H1 (cell line): ENCODE measurements around the gene AGPS. TPM values are rescaled to one million over a fixed set of nuclear protein-coding genes. Genes with fewer than 3 reads are reported as not detected.

Experiments
- CTCF ChIA-PET: fragments of 300-600 bp; sonication (Branson Sonifier 250); formaldehyde crosslinking; loops from one replicate; lab custom pipeline; 2021; ENCODE audit not compliant: partially characterized antibody; lab: Charles Lee
- POLR2A ChIA-PET: fragments of 300-600 bp; sonication (Branson Sonifier 250); formaldehyde crosslinking; loops from one replicate; lab custom pipeline; 2021; ENCODE audit warnings: inconsistent platforms; ENCODE audit not compliant: partially characterized antibody; lab: Charles Lee
- DNase-seq, 2 experiments: peaks; one replicate each; pipeline versions ENCODE4 v3.0.0 to v3.0.0-alpha.2; 2010 to 2022; ENCODE audit warnings: low spot score in 2 of 2, low read depth in 1 of 2, mixed read lengths in 1 of 2
- FAIRE-seq: peaks from 2 replicates; lab custom pipeline; 2011; peaks lifted over from hg19 to GRCh38; lab: Jason Lieb, UNC
- H2AFZ ChIP-seq: 2 replicates; pipeline ENCODE4 v1.8.1; 2012; ENCODE audit warnings: low read length, inconsistent platforms
- H2AK5ac ChIP-seq: 2 replicates; pipeline ENCODE4 v1.6.1; 2013; ENCODE audit warnings: low read depth, low read length
- H2BK120ac ChIP-seq: replicated peaks from 2 replicates; pipeline ENCODE3; 2013; ENCODE audit warnings: low read depth, low read length, inconsistent platforms
- H2BK12ac ChIP-seq: 2 replicates; pipeline ENCODE4 v1.6.1; 2013; ENCODE audit warnings: low read depth, low read length
- H2BK15ac ChIP-seq: 2 replicates; pipeline ENCODE4 v1.6.1; 2013; ENCODE audit warnings: low read length
- H2BK20ac ChIP-seq: 2 replicates; pipeline ENCODE4 v1.6.1; 2013; ENCODE audit warnings: low read length
- H2BK5ac ChIP-seq: 2 replicates; pipeline ENCODE4 v1.6.1; 2013; ENCODE audit warnings: low read depth, low read length
- H3K14ac ChIP-seq: 2 replicates; pipeline ENCODE4 v1.6.1; 2013; ENCODE audit warnings: inconsistent platforms; ENCODE audit not compliant: insufficient read length
- H3K18ac ChIP-seq: 2 replicates; pipeline ENCODE4 v1.6.1; 2013; ENCODE audit warnings: low read length; ENCODE audit errors: extremely low read depth
- H3K23ac ChIP-seq: 2 replicates; pipeline ENCODE4 v1.6.1; 2013; ENCODE audit warnings: inconsistent platforms; ENCODE audit not compliant: insufficient read length
- H3K23me2 ChIP-seq: 2 replicates; pipeline ENCODE4 v1.6.1; 2013; ENCODE audit warnings: low read depth, low read length
- H3K27ac ChIP-seq: 2 replicates; pipeline ENCODE4 v1.6.1; 2011; ENCODE audit warnings: low read depth, low read length, inconsistent platforms
- H3K27me3 ChIP-seq, 4 experiments: replicated peaks in 1 of 4; 1 replicate in 1 of 4; 2 replicates in 3 of 4; pipeline versions ENCODE4 v1.6.1 to v1.8.1; 2011 to 2013; ENCODE audit warnings: low read length in 3 of 4, mild to moderate bottlenecking in 3 of 4, inconsistent platforms in 2 of 4, mixed read lengths in 2 of 4, moderate library complexity in 1 of 4; ENCODE audit not compliant: control insufficient read depth in 3 of 4, insufficient read depth in 3 of 4; ENCODE audit errors: extremely low read depth in 1 of 4
- H3K36me3 ChIP-seq, 4 experiments: 2 replicates each; pipeline versions ENCODE4 v1.6.1 to v1.8.1; 2011 to 2013; ENCODE audit warnings: mild to moderate bottlenecking in 4 of 4, low read length in 3 of 4, moderate library complexity in 2 of 4, control low read depth in 1 of 4, inconsistent platforms in 1 of 4; ENCODE audit not compliant: insufficient read depth in 4 of 4, control insufficient read depth in 2 of 4
- H3K4ac ChIP-seq: replicated peaks from 2 replicates; pipeline ENCODE3; 2013; ENCODE audit warnings: low read length, low read depth, mixed read lengths, inconsistent platforms; ENCODE audit not compliant: insufficient read length
- H3K4me1 ChIP-seq, 4 experiments: replicated peaks in 1 of 4; 1 replicate in 1 of 4; 2 replicates in 3 of 4; pipeline versions ENCODE4 v1.6.1 to v1.8.1; 2011 to 2013; ENCODE audit warnings: low read length in 3 of 4, inconsistent platforms in 2 of 4, mixed read lengths in 1 of 4; ENCODE audit not compliant: insufficient read depth in 4 of 4, control insufficient read depth in 3 of 4
- H3K4me2 ChIP-seq, 2 experiments: 2 replicates each; pipeline versions ENCODE4 v1.6.1 to v1.8.1; 2011 to 2013; ENCODE audit warnings: low read depth in 2 of 2, low read length in 2 of 2, control low read depth in 1 of 2, inconsistent platforms in 1 of 2, mild to moderate bottlenecking in 1 of 2; ENCODE audit not compliant: insufficient read depth in 1 of 2
- H3K4me3 ChIP-seq, 4 experiments: fragments of 200-600, 300-600 bp in 1 of 4; sonication (generic), shearing (Covaris generic), sonication (Bioruptor Twin) in 1 of 4; 2 replicates each; pipeline versions ENCODE4 v1.5.1 to v1.8.1; 2011 to 2016; ENCODE audit warnings: low read length in 4 of 4, low read depth in 3 of 4, control low read depth in 2 of 4, inconsistent platforms in 2 of 4, mild to moderate bottlenecking in 2 of 4, mixed read lengths in 1 of 4, moderate library complexity in 1 of 4; ENCODE audit not compliant: insufficient read depth in 2 of 4; ENCODE audit errors: extremely low read depth in 1 of 4
- H3K56ac ChIP-seq: replicated peaks from 2 replicates; pipeline ENCODE3; 2013; ENCODE audit warnings: low read depth, mild to moderate bottlenecking, mixed read lengths, low read length, inconsistent platforms; ENCODE audit not compliant: insufficient read length
- H3K79me1 ChIP-seq: 2 replicates; pipeline ENCODE4 v1.6.1; 2013; ENCODE audit warnings: low read depth, low read length, control low read depth
- H3K79me2 ChIP-seq, 2 experiments: 2 replicates each; pipeline versions ENCODE4 v1.6.1 to v1.8.1; 2012 to 2013; ENCODE audit warnings: low read length in 2 of 2, mild to moderate bottlenecking in 2 of 2, inconsistent platforms in 1 of 2; ENCODE audit not compliant: insufficient read depth in 2 of 2, control insufficient read depth in 1 of 2
- H3K9ac ChIP-seq, 4 experiments: replicated peaks in 1 of 4; 1 replicate in 1 of 4; 2 replicates in 3 of 4; pipeline versions ENCODE4 v1.6.1 to v1.8.1; 2011 to 2013; ENCODE audit warnings: low read depth in 3 of 4, low read length in 3 of 4, control low read depth in 2 of 4, mild to moderate bottlenecking in 2 of 4, moderate library complexity in 2 of 4, inconsistent platforms in 1 of 4; ENCODE audit errors: extremely low read depth in 1 of 4
- H3K9me3 ChIP-seq, 2 experiments: 2 replicates each; pipeline versions ENCODE4 v1.6.1 to v1.8.1; 2012 to 2013; ENCODE audit warnings: mild to moderate bottlenecking in 2 of 2, moderate library complexity in 2 of 2, control low read depth in 1 of 2, inconsistent platforms in 1 of 2, low read depth in 1 of 2, low read length in 1 of 2, mixed read lengths in 1 of 2; ENCODE audit not compliant: insufficient read depth in 2 of 2
- H4K20me1 ChIP-seq, 2 experiments: replicated peaks in 1 of 2; 2 replicates each; pipeline versions ENCODE3 to v1.8.1; 2011 to 2013; ENCODE audit warnings: inconsistent platforms in 2 of 2, low read length in 2 of 2, mild to moderate bottlenecking in 1 of 2; ENCODE audit not compliant: insufficient read depth in 2 of 2, control insufficient read depth in 1 of 2
- H4K5ac ChIP-seq: 2 replicates; pipeline ENCODE4 v1.6.1; 2013; ENCODE audit warnings: low read length, low read depth, mixed read lengths, inconsistent platforms; ENCODE audit not compliant: insufficient read length
- H4K8ac ChIP-seq: 2 replicates; pipeline ENCODE4 v1.8.0; 2013; ENCODE audit warnings: mild to moderate bottlenecking, moderate library complexity, low read length, inconsistent platforms; ENCODE audit not compliant: insufficient read depth; ENCODE audit errors: extremely low read depth
- H4K91ac ChIP-seq: replicated peaks from 2 replicates; pipeline ENCODE3; 2013; ENCODE audit warnings: low read length, mixed read lengths, inconsistent platforms; ENCODE audit not compliant: insufficient read length
- BACH1 ChIP-seq: IDR thresholded peaks from 2 replicates; pipeline ENCODE4 v1.6.1; 2012; ENCODE audit warnings: low read length, improper control_type of control experiment
- GABPA ChIP-seq: IDR thresholded peaks from 2 replicates; pipeline ENCODE4 v1.6.1; 2011; ENCODE audit warnings: mild to moderate bottlenecking, low read length, moderate library complexity, borderline replicate concordance; ENCODE audit not compliant: insufficient read depth
- JUND ChIP-seq: IDR thresholded peaks from 2 replicates; pipeline ENCODE4 v1.6.1; 2011; ENCODE audit warnings: mild to moderate bottlenecking, improper control_type of control experiment, low read length
- PHF8 ChIP-seq: fragments of 200-600 bp; sonication (generic); conservative IDR thresholded peaks from 2 replicates; pipeline ENCODE4 v1.7.1; 2012; ENCODE audit warnings: low read depth, mild to moderate bottlenecking, inconsistent platforms, low read length, moderate library complexity
- POLR2AphosphoS5 ChIP-seq: IDR thresholded peaks from 2 replicates; pipeline ENCODE4 v1.6.1; 2011; ENCODE audit warnings: low read depth, low read length
- RBBP5 ChIP-seq: IDR thresholded peaks from 2 replicates; pipeline ENCODE4 v1.7.1; 2012; ENCODE audit warnings: low read depth, mild to moderate bottlenecking, inconsistent platforms, low read length, moderate library complexity, borderline replicate concordance
- SIN3A ChIP-seq, 2 experiments: IDR thresholded peaks in 1 of 2; conservative IDR thresholded peaks in 1 of 2; 2 replicates each; pipeline ENCODE4 v1.6.1; 2011 to 2012; ENCODE audit warnings: low read length in 2 of 2, improper control_type of control experiment in 1 of 2, low read depth in 1 of 2, mild to moderate bottlenecking in 1 of 2
- SRF ChIP-seq: IDR thresholded peaks from 2 replicates; pipeline ENCODE4 v1.6.1; 2011; ENCODE audit warnings: mild to moderate bottlenecking, low read depth, low read length, moderate library complexity
- TAF1 ChIP-seq: IDR thresholded peaks from 2 replicates; pipeline ENCODE4 v1.6.1; 2011; ENCODE audit warnings: mild to moderate bottlenecking, low read depth, low read length
- ZNF274 ChIP-seq: IDR thresholded peaks from 2 replicates; pipeline ENCODE4 v1.7.0; 2012; ENCODE audit warnings: low read length, borderline replicate concordance; ENCODE audit errors: extremely low read depth
- WGBS, 2 experiments: shearing (Covaris generic) in 1 of 2; methylation state at CpG; one replicate each; pipeline versions ENCODE4 v1.1.6 to v1.1.7; 2013 to 2015; ENCODE audit warnings: low lambda C conversion rate in 2 of 2, mixed read lengths in 2 of 2, inconsistent platforms in 1 of 2, low coverage in 1 of 2, missing lambda C conversion rate in 1 of 2; ENCODE audit not compliant: insufficient replicate concordance in 2 of 2, insufficient coverage in 1 of 2, insufficient read length in 1 of 2; ENCODE audit errors: extremely low coverage in 1 of 2, missing lambda C conversion rate in 1 of 2; 5-methylcytosine and 5-hydroxymethylcytosine counted together
- polyA plus RNA-seq, 7 experiments: library from polyadenylated mRNA; depleted of rRNA in 3 of 7; stranded (reverse) in 5 of 7; unstranded in 2 of 7; fragments of >200 nt in 5 of 7; fragments of 200-250 nt in 2 of 7; gene quantifications; 1 replicate in 5 of 7; 2 replicates in 1 of 7; 4 replicates in 1 of 7; pipeline versions ENCODE4 v1.2.1 to v1.2.3, GENCODE V29; 2011 to 2013; ENCODE audit warnings: missing spikeins in 2 of 7, mixed read lengths in 2 of 7
- total RNA-seq: library from RNA; stranded (reverse); fragmentation: NEBNext Ultra II Directional; extraction: Animal tissue kit (Norgen Biotek cat#: 25700); gene quantifications from 2 replicates; pipeline ENCODE4 v1.2.1, GENCODE V29; 2021
- TF ChIP-seq, protein P1 (sequence below): IDR thresholded peaks from 2 replicates; pipeline ENCODE4 v1.6.1; 2012; ENCODE audit warnings: inconsistent platforms

The AGPS gene
- total and polyA plus RNA-seq, 2 of the 8 experiments (the other 6 are each of a cell fraction or from before 2014, with no cell fraction given): 7.3 to 57.8 TPM

DNA sequence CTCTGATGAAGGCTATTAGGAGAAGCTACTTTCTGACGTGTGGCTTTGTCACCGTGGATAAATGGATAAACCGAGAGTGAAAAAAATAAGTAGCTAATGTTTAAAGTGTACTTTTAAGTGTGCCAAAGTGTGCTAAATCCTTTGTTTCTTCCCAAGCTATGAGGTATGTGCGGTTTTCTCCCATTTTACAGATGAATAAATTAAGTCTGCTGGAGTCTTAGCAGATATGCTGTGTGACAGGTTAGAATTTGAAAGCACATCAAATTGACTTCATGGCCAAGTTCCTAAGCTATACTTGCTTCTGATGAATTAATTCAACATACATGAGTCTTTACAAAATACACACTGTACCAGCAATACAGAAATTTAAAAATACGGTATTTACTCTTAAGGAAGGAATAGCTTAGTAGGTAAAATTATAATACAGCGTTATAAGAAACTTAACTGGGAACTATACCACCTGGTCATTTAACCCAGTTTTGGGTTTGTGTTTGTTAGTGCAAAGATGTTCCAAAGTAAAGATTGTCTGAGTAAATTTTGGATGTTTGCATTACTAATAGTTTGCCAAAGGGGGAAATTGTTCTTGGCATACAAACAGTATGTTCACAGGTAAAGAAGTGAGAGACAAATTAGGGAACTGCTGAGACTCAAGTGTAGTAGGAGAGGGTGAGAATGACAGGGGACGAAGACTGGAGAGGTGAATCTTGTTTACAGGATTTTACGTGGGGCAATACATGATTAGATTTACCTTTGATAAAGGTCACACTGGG is 1.4 kb downstream of the AGPS start:
- Histone ChIP-seq H2BK15ac (no peak overlapping the region), H4K5ac (no peak overlapping the region), H3K9me3 (no peaks in the 10 kb centered on the region), H3K36me3 (no peaks in the 10 kb centered on the region), H3K56ac (no peak overlapping the region), H2BK20ac (no peak overlapping the region), H2BK120ac (no peak overlapping the region), H2AFZ (no peak overlapping the region), H3K23ac (no peak overlapping the region), H3K4me2 (peak overlapping the region; percentile 64 to 81), H4K8ac (no peak overlapping the region), H2BK12ac (no peak overlapping the region), H2AK5ac (no peak overlapping the region), H3K4me1 (peaks cover 0 to 2% (median 0%) of the 10 kb centered on the region in 4 experiments; a peak in 1 of 7 replicates), H4K91ac (no peak overlapping the region), H4K20me1 (peaks cover 0 to 2% of the 10 kb centered on the region in 2 experiments), H3K27ac (no peak overlapping the region), H3K79me2 (peaks cover 0 to 65% of the 10 kb centered on the region in 2 experiments; a peak in 3 of 4 replicates), H3K23me2 (peaks cover 9% of the 10 kb centered on the region; the same call in 1 of the 2 replicates), H3K9ac (no peak overlapping the region), H3K27me3 (no peaks in the 10 kb centered on the region), H2BK5ac (no peak overlapping the region), H3K4me3 (peak overlapping the region; percentile 12 to 88 (median 86); a peak in 5 of 8 replicates), H3K79me1 (0 out of 2 replicates have a peak, but pooled peaks cover 2% of the 10 kb centered on the region), H3K18ac (no peak overlapping the region), H3K14ac (no peak overlapping the region), H3K4ac (no peak overlapping the region)
- POLR2A ChIA-PET: interaction anchor here (1.0 to 1.1 kb wide), 2 partner anchors 130 to 153 kb away, joined by 3 to 4 read pairs; no protein-coding TSS in a partner anchor
- TF ChIP-seq BACH1 (no peak), TAF1 (no peak), SIN3A (conservative IDR thresholded peaks at IDR 0.05 in 1 of 2, IDR thresholded peaks at IDR 0.05 in 1 of 2; ENCODE audit: low read depth in 1 of 2, low read length in 2 of 2) (no peak), SRF (no peak), PHF8 (no peak), JUND (no peak), RBBP5 (no peak), POLR2AphosphoS5 (no peak), ZNF274 (no peak), GABPA (no peak)
- TF ChIP-seq, protein P1, sequence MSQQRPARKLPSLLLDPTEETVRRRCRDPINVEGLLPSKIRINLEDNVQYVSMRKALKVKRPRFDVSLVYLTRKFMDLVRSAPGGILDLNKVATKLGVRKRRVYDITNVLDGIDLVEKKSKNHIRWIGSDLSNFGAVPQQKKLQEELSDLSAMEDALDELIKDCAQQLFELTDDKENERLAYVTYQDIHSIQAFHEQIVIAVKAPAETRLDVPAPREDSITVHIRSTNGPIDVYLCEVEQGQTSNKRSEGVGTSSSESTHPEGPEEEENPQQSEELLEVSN: no peak
- FAIRE-seq (no peak), DNase-seq (no peak)
- 79% methylated on average over 8 of the region's 8 CpGs; no CpG with 5 or more reads in 1 of the 2 experiments for WGBS, 2 experiments
- CTCF ChIA-PET: interaction anchor here (0.6 to 2.0 kb wide), 11 partner anchors 10 to 603 kb away, joined by 3 to 10 read pairs (median 3); no protein-coding TSS in a partner anchor
